Skeletal muscle cell (primary cell): ENCODE data around the gene UBE4B.

ENCODE experiments used
- DNase-seq: peaks from one replicate; pipeline ENCODE4 v3.0.0-alpha.2; 2010; ENCODE audit warnings: low read depth
- H3K4me3 ChIP-seq: 2 replicates; pipeline ENCODE4 v1.5.1; 2011; ENCODE audit warnings: low read depth, mild to moderate bottlenecking, control low read depth, low read length, moderate library complexity

UBE4B gene

GRCh38 chr1:10160173-10160572, 127.4 kb downstream of the UBE4B start:
- DNase-seq, result no peak
- H3K4me3 ChIP-seq, result no peak overlapping the region

DNA sequence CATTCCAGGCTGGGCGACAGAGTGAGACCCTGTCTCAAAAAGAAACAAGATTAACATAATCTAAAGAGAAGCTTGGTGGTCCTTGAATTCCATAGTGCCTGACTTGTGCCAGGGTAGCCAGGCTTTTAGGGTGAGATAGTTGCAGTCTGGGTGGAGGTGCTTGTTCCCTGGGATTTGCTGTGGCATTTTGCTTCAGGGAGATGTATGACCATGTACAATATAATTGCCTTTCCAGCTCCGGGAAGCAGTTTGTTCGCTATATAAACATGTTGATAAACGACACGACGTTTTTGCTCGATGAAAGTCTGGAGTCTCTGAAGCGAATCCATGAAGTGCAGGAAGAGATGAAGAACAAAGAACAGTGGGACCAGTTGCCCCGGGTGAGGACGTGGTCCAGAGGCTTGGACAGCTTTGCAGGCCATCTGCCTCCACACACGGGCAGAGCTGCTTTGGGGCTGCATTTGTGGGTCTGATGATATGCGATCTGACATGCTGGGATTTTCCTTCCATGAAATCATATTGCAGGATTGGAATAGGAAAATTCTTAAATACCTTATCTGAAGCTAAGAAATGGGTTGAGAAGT, 128.2 kb downstream of the UBE4B start:
- H3K4me3 ChIP-seq, result no peak overlapping the region
- no peak for DNase-seq

DNA sequence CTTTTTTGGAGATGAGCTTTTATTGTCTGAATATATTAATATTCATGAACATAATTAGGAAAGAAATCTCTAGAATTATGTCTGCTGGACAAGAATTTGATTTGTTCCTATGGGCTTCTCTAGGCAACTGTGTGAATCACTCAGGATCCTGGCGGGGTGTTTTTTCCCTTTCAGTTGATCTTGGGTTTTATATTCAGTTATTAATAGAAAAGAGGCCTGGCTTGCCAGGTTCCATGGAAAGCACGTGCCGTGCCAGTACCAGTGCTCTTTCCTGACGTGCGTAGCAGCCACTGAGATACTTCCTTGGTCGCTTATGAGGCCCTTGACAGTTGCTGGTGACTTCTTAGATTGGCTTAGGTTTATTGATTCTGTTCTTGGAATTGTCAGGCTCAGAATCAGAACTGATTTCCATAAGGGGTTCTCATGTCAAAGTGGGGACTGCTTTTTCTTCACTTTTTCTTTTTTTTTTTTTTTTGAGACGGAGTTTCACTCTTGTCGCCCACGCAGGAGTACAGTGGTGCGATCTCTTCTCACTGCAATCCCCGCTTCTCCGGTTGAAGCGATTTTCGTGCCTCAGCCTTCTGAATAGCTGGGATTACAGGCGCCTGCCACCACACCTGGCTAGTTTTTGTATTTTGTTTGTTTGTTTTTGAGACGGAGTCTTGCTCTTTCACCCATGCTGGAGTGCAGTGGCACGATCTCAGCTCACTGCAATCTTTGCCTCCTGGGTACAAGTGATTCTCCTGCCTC, 129.0 kb downstream of the UBE4B start:
- no peak for DNase-seq
- H3K4me3 ChIP-seq, result no peak overlapping the region

DNA sequence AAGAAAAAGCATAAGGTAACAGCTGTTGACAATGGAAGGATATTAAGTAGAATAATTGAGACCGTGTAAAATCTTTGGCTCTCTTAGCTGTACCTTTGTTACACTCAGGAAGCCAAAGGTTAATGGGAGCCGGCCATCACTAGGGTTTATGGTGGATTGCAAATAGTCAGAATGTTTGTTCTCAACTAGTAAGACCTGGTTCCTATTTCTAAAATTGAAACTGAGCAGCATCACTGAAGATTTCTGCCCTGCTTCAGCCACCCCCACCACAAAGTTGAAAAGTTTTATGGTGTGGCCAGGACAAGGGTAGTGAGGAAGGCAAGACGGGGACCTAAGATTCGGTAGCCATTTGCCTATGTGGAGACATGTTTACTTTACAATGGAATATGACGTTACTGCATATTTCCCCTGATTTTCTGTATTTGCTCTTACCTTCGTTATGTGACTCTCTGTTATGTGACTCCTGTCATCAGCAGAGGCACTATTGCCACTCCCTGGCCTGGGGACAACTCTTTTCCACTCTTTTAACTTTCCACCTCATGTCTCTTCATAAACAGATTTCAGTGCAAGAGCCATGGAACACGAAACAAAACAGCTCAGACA, 136.3 kb downstream of the UBE4B start:
- no peak overlapping the region for H3K4me3 ChIP-seq
- DNase-seq, result no peak

- H3K4me3 ChIP-seq, result no peak overlapping the region
- DNase-seq, result no peak
Observed at GRCh38 chr1:10170239-10170574, 137.4 kb downstream of the UBE4B start.

GRCh38 chr1:10171105-10171767, 138.5 kb downstream of the UBE4B start:
- DNase-seq, result no peak

GRCh38 chr1:10171995-10172669, 139.4 kb downstream of the UBE4B start:
- H3K4me3 ChIP-seq, result no peak overlapping the region
- DNase-seq, result no peak

More at GRCh38 chr1:10171105-10171767, 138.5 kb downstream of the UBE4B start:
- H3K4me3 ChIP-seq, result no peak overlapping the region

- DNase-seq, result no peak
- H3K4me3 ChIP-seq, result no peak overlapping the region
Observed at GRCh38 chr1:10173582-10173981, 140.8 kb downstream of the UBE4B start.

- no peak overlapping the region for H3K4me3 ChIP-seq
- DNase-seq, result no peak
Observed at GRCh38 chr1:10177876-10178275, 145.1 kb downstream of the UBE4B start.

- H3K4me3 ChIP-seq, result no peak overlapping the region
Observed at GRCh38 chr1:10178597-10179405, 146.0 kb downstream of the UBE4B start.

DNA sequence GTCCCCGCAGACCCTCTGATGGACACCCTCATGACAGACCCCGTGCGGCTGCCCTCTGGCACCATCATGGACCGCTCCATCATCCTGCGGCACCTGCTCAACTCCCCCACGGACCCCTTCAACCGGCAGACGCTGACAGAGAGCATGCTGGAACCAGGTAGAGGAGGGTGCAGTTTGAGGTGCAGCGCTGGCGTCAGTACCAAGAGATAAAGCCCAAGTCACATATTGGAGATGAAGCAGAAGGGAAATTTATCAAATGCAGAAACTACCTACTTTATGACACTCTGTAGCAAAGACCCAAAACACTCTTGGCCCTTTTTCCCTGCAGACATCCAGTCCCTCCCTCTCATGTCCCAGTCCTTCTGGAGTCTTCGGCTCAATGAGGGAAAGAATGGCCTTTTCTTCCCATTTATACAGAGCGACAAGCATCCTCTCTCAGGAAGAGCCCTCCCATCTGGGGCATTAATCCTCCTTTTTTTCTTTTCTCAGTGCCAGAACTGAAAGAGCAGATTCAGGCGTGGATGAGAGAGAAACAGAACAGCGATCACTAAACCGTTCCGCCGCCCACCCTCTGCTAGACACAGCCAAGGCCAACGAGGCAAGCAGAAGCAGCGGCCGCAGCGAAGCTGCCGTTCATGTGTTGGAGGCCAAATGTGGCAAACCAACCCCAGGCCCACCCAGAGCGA, 146.8 kb downstream of the UBE4B start:
- H3K4me3 ChIP-seq, result no peak overlapping the region
- DNase-seq, result no peak

More at GRCh38 chr1:10178597-10179405, 146.0 kb downstream of the UBE4B start:
- no peak for DNase-seq

- H3K4me3 ChIP-seq, result no peak overlapping the region
- no peak for DNase-seq
Observed at GRCh38 chr1:10181154-10181553, 148.4 kb downstream of the UBE4B start.

- H3K4me3 ChIP-seq, result no peak overlapping the region
- no peak for DNase-seq
Observed at GRCh38 chr1:10185759-10186158, 153.0 kb downstream of the UBE4B start.

- no peak for DNase-seq
Observed at GRCh38 chr1:10186331-10187025, 153.7 kb downstream of the UBE4B start.

DNA sequence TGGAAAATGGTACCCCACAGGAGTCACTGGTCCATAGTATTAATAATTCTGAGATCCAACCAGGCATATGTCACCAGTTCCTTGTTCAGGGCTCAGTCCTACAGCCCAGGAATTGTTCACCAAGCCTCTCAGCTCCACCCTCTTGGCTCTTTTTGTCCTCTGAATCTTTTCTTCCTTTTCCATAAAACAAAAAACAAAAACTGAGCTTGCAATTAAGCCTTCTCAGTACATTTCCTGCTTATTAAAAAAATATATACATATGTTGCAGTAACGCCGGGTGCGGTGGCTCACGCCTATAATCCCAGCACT, 154.2 kb downstream of the UBE4B start:
- no peak for DNase-seq
- no peak overlapping the region for H3K4me3 ChIP-seq

More at GRCh38 chr1:10186331-10187025, 153.7 kb downstream of the UBE4B start:
- no peak overlapping the region for H3K4me3 ChIP-seq

GRCh38 chr1:10188133-10188650, 155.4 kb downstream of the UBE4B start:
- DNase-seq, result no peak
- H3K4me3 ChIP-seq, result no peak overlapping the region

- DNase-seq, result no peak
Observed at GRCh38 chr1:10189659-10190058, 156.9 kb downstream of the UBE4B start.

DNA sequence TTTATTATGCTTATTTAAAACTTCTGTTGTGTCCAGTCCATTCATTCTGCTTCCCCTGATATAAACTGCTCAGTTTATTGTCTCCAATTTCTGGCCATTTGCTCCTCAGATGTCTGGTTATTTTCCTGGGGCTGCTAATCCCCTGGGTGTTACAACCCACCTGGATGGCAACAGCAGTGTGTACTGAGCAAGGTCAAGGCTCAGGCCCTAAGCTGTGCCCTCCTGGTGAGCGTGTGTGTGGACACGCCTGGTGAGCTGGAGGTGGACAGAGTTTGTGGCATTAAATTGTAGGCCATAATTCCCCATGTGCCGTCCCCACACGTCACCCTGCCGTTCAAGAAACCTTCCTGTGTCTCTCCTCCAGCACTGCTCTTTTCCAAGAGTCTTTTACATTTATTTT, 159.5 kb downstream of the UBE4B start:
- no peak overlapping the region for H3K4me3 ChIP-seq
- no peak for DNase-seq

More at GRCh38 chr1:10189659-10190058, 156.9 kb downstream of the UBE4B start:
- H3K4me3 ChIP-seq, result no peak overlapping the region
